Measurements from ENCODE around the gene STRIP2. TPM values are rescaled to one million over a fixed set of nuclear protein-coding genes. Genes with fewer than 3 reads are reported as not detected.

Gene STRIP2
- total RNA-seq, 1 experiment from 2014 or later, result 9.9 TPM

DNA sequence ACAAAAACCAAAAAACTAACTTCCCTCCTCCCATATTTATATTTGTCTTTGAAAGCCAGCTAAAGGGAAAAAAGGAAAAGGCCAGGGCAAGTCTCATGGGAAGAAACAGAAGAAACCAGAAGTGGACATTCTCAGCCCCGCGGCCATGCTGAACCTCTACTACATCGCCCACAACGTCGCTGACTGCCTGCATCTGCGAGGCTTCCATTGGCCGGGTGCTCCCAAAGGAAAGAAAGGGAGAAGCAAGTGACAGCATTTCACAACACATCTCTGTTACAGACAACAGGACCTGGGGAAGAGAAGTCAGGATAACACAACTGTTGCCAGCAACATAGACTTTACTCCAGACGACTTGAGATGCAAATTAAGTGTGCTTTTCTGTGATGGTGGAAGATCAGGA is 78.0 kb downstream of the STRIP2 start:
- H3K23me2 ChIP-seq (ENCODE audit: insufficient read length, low read depth, low read length, poor library complexity, severe bottlenecking), result no peaks in the 10 kb centered on the region
- no peak overlapping the region for H3K14ac ChIP-seq (ENCODE audit: insufficient read depth, low read length)
- H3K4me2 ChIP-seq (ENCODE audit: insufficient read depth, insufficient read length, low read length), result no peak overlapping the region
- no peak overlapping the region for H2BK20ac ChIP-seq (ENCODE audit: low read depth, low read length, poor library complexity, severe bottlenecking)
- Mint-ChIP-seq H3K9me3 (no peaks in the 10 kb centered on the region; a peak in 1 of 5 replicates), H3K27me3 (ENCODE audit: low read depth) (peaks cover 6% of the 10 kb centered on the region), H3K4me1 (peaks cover 20 to 26% of the 10 kb centered on the region in 2 experiments), H3K27ac (no peak overlapping the region), H3K36me3 (ENCODE audit: insufficient read depth in 1 of 3, low read depth in 3 of 3) (no peaks in the 10 kb centered on the region; a peak in 1 of 7 replicates), H3K4me3 (no peak overlapping the region)
- no peak overlapping the region for H2AK5ac ChIP-seq (ENCODE audit: insufficient read length, low read length)
- H3T11ph ChIP-seq (ENCODE audit: low read length), result no peak overlapping the region
- no peaks in the 10 kb centered on the region for H3K9me3 ChIP-seq (ENCODE audit: control insufficient read depth, low read depth, low read length)
- H3K79me1 ChIP-seq (ENCODE audit: insufficient read depth, low read depth, low read length, poor library complexity, severe bottlenecking), result no peaks in the 10 kb centered on the region
- H2BK15ac ChIP-seq (ENCODE audit: low read depth, low read length), result no peak overlapping the region
- H4K91ac ChIP-seq (ENCODE audit: insufficient read length, low read depth, low read length), result no peak overlapping the region
- no peak overlapping the region for H3K18ac ChIP-seq (ENCODE audit: insufficient read length, low read depth, low read length)
- TF ChIP-seq CTCF (conservative IDR thresholded peaks at IDR 0.05), result no peak
- H4K20me1 ChIP-seq (ENCODE audit: control insufficient read depth, insufficient read depth, insufficient read length), result no peaks in the 10 kb centered on the region
- H2BK120ac ChIP-seq (ENCODE audit: low read depth, low read length, poor library complexity, severe bottlenecking), result no peak overlapping the region
- H2BK12ac ChIP-seq (ENCODE audit: insufficient read length, low read depth, low read length), result no peak overlapping the region
- H3K4me1 ChIP-seq (ENCODE audit: insufficient read depth, low read length), result no peaks in the 10 kb centered on the region; the same call in 1 of the 2 replicates
- no peaks in the 10 kb centered on the region for H3K27me3 ChIP-seq (ENCODE audit: insufficient read depth, low read length)
- H4K5ac ChIP-seq (ENCODE audit: insufficient read length, low read depth, low read length), result no peak overlapping the region
- H3K27ac ChIP-seq (ENCODE audit: insufficient read length, low read depth, low read length), result no peak overlapping the region
- no peak overlapping the region for H3K56ac ChIP-seq (ENCODE audit: insufficient read length, low read depth, low read length)
- H3K79me2 ChIP-seq (ENCODE audit: insufficient read depth, low read length), result no peaks in the 10 kb centered on the region
- H3K9ac ChIP-seq (ENCODE audit: extremely low read depth, insufficient read length, low read length), result no peak overlapping the region
- H4K8ac ChIP-seq (replicated peaks; ENCODE audit: insufficient read length, low read depth, low read length), result no peak overlapping the region
- no peak for DNase-seq
- H2AFZ ChIP-seq (ENCODE audit: low read length), result no peak overlapping the region
- no peak overlapping the region for H3K23ac ChIP-seq (ENCODE audit: insufficient read length, low read depth, low read length)
- H2BK5ac ChIP-seq (ENCODE audit: insufficient read length, low read length), result no peak overlapping the region
- no peak overlapping the region for H3K4ac ChIP-seq (ENCODE audit: low read depth, low read length)
- no CpG with 5 or more reads among the region's 8 CpGs for WGBS (ENCODE audit: extremely low coverage, insufficient read length, low lambda C conversion rate)
